ENCODE measurements around the gene NSDHL. TPM values are rescaled to one million over a fixed set of nuclear protein-coding genes. Genes with fewer than 3 reads are reported as not detected.
"Not testable (repeated sequence)": the region's sequence is repeated elsewhere in the genome, so short reads cannot be mapped to it uniquely, and the experiment has no call there.

The NSDHL gene
- total RNA-seq, 4 donors from 2014 or later = 41.0 to 63.7 (median 57.4) TPM

GRCh38 chrX:152831391-152831790 is 528 bp downstream of the NSDHL start:
- TF ChIP-seq POLR2A (IDR thresholded peaks at IDR 0.05) (no peak), CTCF (IDR thresholded peaks at IDR 0.05) (no peak)
- Histone ChIP-seq H3K36me3 (peaks cover 0 to 40% (median 0%) of the 10 kb centered on the region in 3 donors), H3K9me3 (no peaks in the 10 kb centered on the region), H3K27ac (peak overlapping the region; percentile 79 to 85 (median 82)), H3K4me3 (peak overlapping the region; percentile 50 to 78 (median 66)), H3K27me3 (no peaks in the 10 kb centered on the region), H3K4me1 (peaks cover 0 to 40% (median 7%) of the 10 kb centered on the region in 3 donors)
- WGBS, 2 donors = 4 to 29% methylated on average over 4 to 6 of the region's 10 CpGs
- no peak for DNase-seq
- intact Hi-C loops (cut with DNase I) = no loop called here

- no peak for TF ChIP-seq POLR2A (IDR thresholded peaks at IDR 0.05)
- TF ChIP-seq CTCF (IDR thresholded peaks at IDR 0.05) = no peak
- DNase-seq = no peak
- intact Hi-C loops (cut with DNase I) = no loop called here
- Histone ChIP-seq H3K27me3 (no peaks in the 10 kb centered on the region), H3K4me3 (peak overlapping the region in 2 of 4 donors; percentile 64 to 69), H3K4me1 (peaks cover 0 to 40% (median 7%) of the 10 kb centered on the region in 3 donors), H3K36me3 (peaks cover 0 to 35% (median 0%) of the 10 kb centered on the region in 3 donors), H3K27ac (no peak overlapping the region), H3K9me3 (no peaks in the 10 kb centered on the region)
- WGBS, 2 donors = 94% methylated on average over 5 of the region's 5 CpGs; no CpG with 5 or more reads in 1 of the 2 donors
Measured at GRCh38 chrX:152832520-152832919, 1.7 kb downstream of the NSDHL start.

GRCh38 chrX:152833378-152833777 is 2.5 kb downstream of the NSDHL start:
- TF ChIP-seq CTCF (IDR thresholded peaks at IDR 0.05) (no peak), POLR2A (IDR thresholded peaks at IDR 0.05) (no peak)
- H3K4me3 ChIP-seq = no peak overlapping the region
- H3K27me3 ChIP-seq = no peaks in the 10 kb centered on the region
- H3K9me3 ChIP-seq = no peaks in the 10 kb centered on the region
- H3K27ac ChIP-seq = no peak overlapping the region
- intact Hi-C loops (cut with DNase I) = no loop called here
- 72 to 79% methylated on average over 2 to 4 of the region's 4 CpGs for WGBS, 2 donors
- peaks cover 0 to 27% (median 0%) of the 10 kb centered on the region in 3 donors for H3K36me3 ChIP-seq
- peaks cover 0 to 40% (median 7%) of the 10 kb centered on the region in 3 donors for H3K4me1 ChIP-seq
- DNase-seq = no peak

GRCh38 chrX:152835470-152835869 is 4.6 kb downstream of the NSDHL start:
- Histone ChIP-seq H3K4me1 (peaks cover 0 to 30% (median 7%) of the 10 kb centered on the region in 3 donors), H3K36me3 (peaks cover 0 to 22% (median 0%) of the 10 kb centered on the region in 3 donors)
- H3K27ac ChIP-seq; DNase-seq; intact Hi-C loops (cut with DNase I); H3K9me3 ChIP-seq; H3K27me3 ChIP-seq; H3K4me3 ChIP-seq: not testable (repeated sequence)
- WGBS, 2 donors = 100% methylated on average over 1 of the region's 1 CpG; no CpG with 5 or more reads in 1 of the 2 donors

GRCh38 chrX:152842772-152843338 is 12.0 kb downstream of the NSDHL start:
- Histone ChIP-seq H3K27ac (no peak overlapping the region), H3K36me3 (peaks cover 0 to 28% (median 0%) of the 10 kb centered on the region in 3 donors), H3K9me3 (no peaks in the 10 kb centered on the region), H3K4me3 (no peak overlapping the region), H3K27me3 (no peaks in the 10 kb centered on the region), H3K4me1 (peaks cover 0 to 21% (median 0%) of the 10 kb centered on the region in 3 donors)
- DNase-seq = no peak
- intact Hi-C loops (cut with DNase I) = no loop called here
- 81 to 85% methylated on average over 10 of the region's 10 CpGs for WGBS, 2 donors
- TF ChIP-seq POLR2A (IDR thresholded peaks at IDR 0.05) = no peak
- no peak for TF ChIP-seq CTCF (IDR thresholded peaks at IDR 0.05)

All from esophagus squamous epithelium (tissue), 5 donors.